ENCODE results near the gene ZC3H7A. TPM values are rescaled to one million over a fixed set of nuclear protein-coding genes. Genes with fewer than 3 reads are reported as not detected.

ZC3H7A gene
- total and polyA plus RNA-seq, 9 of the 15 experiments (the other 6 are each of a cell fraction or from before 2014, with no cell fraction given): 19.8 to 49.1 (median 28.2) TPM

- TF ChIP-seq CHD7 (IDR thresholded peaks at IDR 0.05; ENCODE audit: low read depth, low read length) (no peak), ARNT (IDR thresholded peaks at IDR 0.05) (no peak), PHTF2 (CRISPR knock-in tag; IDR thresholded peaks at IDR 0.05) (no peak), GTF3C2 (IDR thresholded peaks at IDR 0.05; ENCODE audit: borderline replicate concordance, extremely low read depth, insufficient read length) (no peak), ZNF584 (CRISPR knock-in tag; IDR thresholded peaks at IDR 0.05; ENCODE audit: low read depth) (no peak), FOXA3 (CRISPR knock-in tag; conservative IDR thresholded peaks at IDR 0.05 in 1 of 2, IDR thresholded peaks at IDR 0.05 in 1 of 2) (no peak)
- TF ChIP-seq, protein P1, sequence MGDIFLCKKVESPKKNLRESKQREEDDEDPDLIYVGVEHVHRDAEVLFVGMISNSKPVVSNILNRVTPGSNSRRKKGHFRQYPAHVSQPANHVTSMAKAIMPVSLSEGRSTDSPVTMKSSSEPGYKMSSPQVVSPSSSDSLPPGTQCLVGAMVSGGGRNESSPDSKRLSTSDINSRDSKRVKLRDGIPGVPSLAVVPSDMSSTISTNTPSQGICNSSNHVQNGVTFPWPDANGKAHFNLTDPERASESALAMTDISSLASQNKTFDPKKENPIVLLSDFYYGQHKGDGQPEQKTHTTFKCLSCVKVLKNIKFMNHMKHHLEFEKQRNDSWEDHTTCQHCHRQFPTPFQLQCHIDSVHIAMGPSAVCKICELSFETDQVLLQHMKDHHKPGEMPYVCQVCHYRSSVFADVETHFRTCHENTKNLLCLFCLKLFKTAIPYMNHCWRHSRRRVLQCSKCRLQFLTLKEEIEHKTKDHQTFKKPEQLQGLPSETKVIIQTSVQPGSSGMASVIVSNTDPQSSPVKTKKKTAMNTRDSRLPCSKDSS (IDR thresholded peaks at IDR 0.05; ENCODE audit: low read depth, partially characterized antibody): no peak
- TF ChIP-seq, protein P2, sequence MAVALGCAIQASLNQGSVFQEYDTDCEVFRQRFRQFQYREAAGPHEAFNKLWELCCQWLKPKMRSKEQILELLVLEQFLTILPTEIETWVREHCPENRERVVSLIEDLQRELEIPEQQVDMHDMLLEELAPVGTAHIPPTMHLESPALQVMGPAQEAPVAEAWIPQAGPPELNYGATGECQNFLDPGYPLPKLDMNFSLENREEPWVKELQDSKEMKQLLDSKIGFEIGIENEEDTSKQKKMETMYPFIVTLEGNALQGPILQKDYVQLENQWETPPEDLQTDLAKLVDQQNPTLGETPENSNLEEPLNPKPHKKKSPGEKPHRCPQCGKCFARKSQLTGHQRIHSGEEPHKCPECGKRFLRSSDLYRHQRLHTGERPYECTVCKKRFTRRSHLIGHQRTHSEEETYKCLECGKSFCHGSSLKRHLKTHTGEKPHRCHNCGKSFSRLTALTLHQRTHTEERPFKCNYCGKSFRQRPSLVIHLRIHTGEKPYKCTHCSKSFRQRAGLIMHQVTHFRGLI (CRISPR knock-in tag; IDR thresholded peaks at IDR 0.05): no peak
These were observed 54.3 kb downstream of the ZC3H7A start, which contains the start of gene TXNDC11 (continued) for GRCh38 chr16:11742536-11743307.
